ENCODE measurements around the gene CDH4. TPM values are rescaled to one million over a fixed set of nuclear protein-coding genes. Genes with fewer than 3 reads are reported as not detected.

Gene CDH4
- total RNA-seq, 1 donor from 2014 or later, result 0.06 TPM

- Histone ChIP-seq H3K27ac (no peak overlapping the region), H3K27me3 (ENCODE audit: low read depth) (peaks cover 14% of the 10 kb centered on the region), H3K4me3 (no peak overlapping the region), H3K36me3 (no peaks in the 10 kb centered on the region), H3K4me1 (no peaks in the 10 kb centered on the region), H3K9me3 (no peaks in the 10 kb centered on the region)
- no peak for TF ChIP-seq CTCF (IDR thresholded peaks at IDR 0.05)
- DNase-seq (no peak), ATAC-seq (no peak)
- intact Hi-C loops (cut with DNase I), result no loop called here
These were observed 177.6 kb downstream of the CDH4 start for GRCh38 chr20:61429458-61430227.

- DNase-seq (no peak), ATAC-seq (no peak)
- Histone ChIP-seq H3K27me3 (ENCODE audit: low read depth) (peaks cover 20% of the 10 kb centered on the region), H3K27ac (no peak overlapping the region), H3K36me3 (no peaks in the 10 kb centered on the region), H3K4me1 (no peaks in the 10 kb centered on the region), H3K9me3 (no peaks in the 10 kb centered on the region), H3K4me3 (no peak overlapping the region)
- no peak for TF ChIP-seq CTCF (IDR thresholded peaks at IDR 0.05)
- intact Hi-C loops (cut with DNase I), result no loop called here
These were observed 178.2 kb downstream of the CDH4 start for GRCh38 chr20:61430228-61430624.

GRCh38 chr20:61433176-61433575, 181.1 kb downstream of the CDH4 start:
- Histone ChIP-seq H3K4me3 (no peak overlapping the region), H3K36me3 (no peaks in the 10 kb centered on the region), H3K4me1 (no peaks in the 10 kb centered on the region), H3K27ac (no peak overlapping the region), H3K27me3 (ENCODE audit: low read depth) (peaks cover 30% of the 10 kb centered on the region), H3K9me3 (no peaks in the 10 kb centered on the region)
- intact Hi-C loops (cut with DNase I), result no loop called here
- ATAC-seq (no peak), DNase-seq (no peak)
- TF ChIP-seq CTCF (IDR thresholded peaks at IDR 0.05), result no peak

GRCh38 chr20:61433816-61434215, 181.8 kb downstream of the CDH4 start:
- intact Hi-C loops (cut with DNase I), result no loop called here
- no peaks in the 10 kb centered on the region for H3K4me1 ChIP-seq
- no peak for ATAC-seq
- H3K36me3 ChIP-seq, result no peaks in the 10 kb centered on the region
- H3K4me3 ChIP-seq, result no peak overlapping the region
- peaks cover 33% of the 10 kb centered on the region for H3K27me3 ChIP-seq (ENCODE audit: low read depth)
- H3K27ac ChIP-seq, result no peak overlapping the region
- DNase-seq, result no peak
- no peak for TF ChIP-seq CTCF (IDR thresholded peaks at IDR 0.05)
- no peaks in the 10 kb centered on the region for H3K9me3 ChIP-seq

- no peaks in the 10 kb centered on the region for H3K9me3 ChIP-seq
- DNase-seq (no peak), ATAC-seq (no peak)
- H3K27me3 ChIP-seq (ENCODE audit: low read depth), result peaks cover 36% of the 10 kb centered on the region
- H3K36me3 ChIP-seq, result no peaks in the 10 kb centered on the region
- H3K4me3 ChIP-seq, result no peak overlapping the region
- intact Hi-C loops (cut with DNase I), result no loop called here
- no peaks in the 10 kb centered on the region for H3K4me1 ChIP-seq
- no peak overlapping the region for H3K27ac ChIP-seq
- TF ChIP-seq CTCF (IDR thresholded peaks at IDR 0.05), result no peak
These were observed 182.3 kb downstream of the CDH4 start for GRCh38 chr20:61434341-61434781.
